HG03025 (cell line): ENCODE measurements around the gene ZNF423.

Experiments used
- ATAC-seq: cut with Tn5 transposase; IDR thresholded peaks from one replicate; pipeline ENCODE4 v1.9.1; 2021; ENCODE audit warnings: mild to moderate bottlenecking, moderate library complexity; ENCODE audit not compliant: unreplicated experiment, low FRiP score

ZNF423 gene

GRCh38 chr16:49491771-49492761 lies 363.8 kb downstream of the ZNF423 start:
- ATAC-seq: no peak

- ATAC-seq: no peak
These were observed 364.7 kb downstream of the ZNF423 start for GRCh38 chr16:49491106-49491670.

GRCh38 chr16:49490321-49490705 lies 365.6 kb downstream of the ZNF423 start:
- no peak for ATAC-seq

- ATAC-seq: no peak
These were observed 366.1 kb downstream of the ZNF423 start for GRCh38 chr16:49489686-49490320.

- no peak for ATAC-seq
These were observed 367.0 kb downstream of the ZNF423 start for GRCh38 chr16:49488740-49489525.

GRCh38 chr16:49488336-49488735 lies 367.6 kb downstream of the ZNF423 start:
- ATAC-seq: no peak

GRCh38 chr16:49487746-49488145 lies 368.2 kb downstream of the ZNF423 start:
- no peak for ATAC-seq

- ATAC-seq: no peak
These were observed 369.5 kb downstream of the ZNF423 start for GRCh38 chr16:49486400-49486799.

GRCh38 chr16:49485663-49486062 lies 370.2 kb downstream of the ZNF423 start:
- no peak for ATAC-seq

- ATAC-seq: no peak
These were observed 371.0 kb downstream of the ZNF423 start for GRCh38 chr16:49484936-49485335.

GRCh38 chr16:49484451-49484849 lies 371.5 kb downstream of the ZNF423 start:
- ATAC-seq: no peak

- no peak for ATAC-seq
These were observed 372.1 kb downstream of the ZNF423 start for GRCh38 chr16:49483651-49484450.

- ATAC-seq: no peak
These were observed 372.7 kb downstream of the ZNF423 start for GRCh38 chr16:49483251-49483650.

GRCh38 chr16:49482690-49483089 lies 373.2 kb downstream of the ZNF423 start:
- ATAC-seq: no peak

GRCh38 chr16:49478616-49479015 lies 377.3 kb downstream of the ZNF423 start:
- no peak for ATAC-seq

GRCh38 chr16:49478107-49478506 lies 377.8 kb downstream of the ZNF423 start:
- no peak for ATAC-seq

GRCh38 chr16:49477250-49477895 lies 378.5 kb downstream of the ZNF423 start:
- no peak for ATAC-seq

- ATAC-seq: no peak
These were observed 381.2 kb downstream of the ZNF423 start for GRCh38 chr16:49474741-49475140.

GRCh38 chr16:49473773-49474172 lies 382.1 kb downstream of the ZNF423 start:
- no peak for ATAC-seq
